SK-N-MC (cell line): ENCODE data around the gene CARD10.

ENCODE experiments used
- DNase-seq: peaks from one replicate; pipeline ENCODE4 v3.0.0-alpha.2; 2011; ENCODE audit warnings: low read depth, low spot score
- H3K27ac ChIP-seq: fragments of 200-600 bp; sonication (generic); 2 replicates; pipeline ENCODE4 v1.5.1; 2016; ENCODE audit warnings: mixed run types
- H3K36me3 ChIP-seq: fragments of 200-600 bp; sonication (generic); 2 replicates; pipeline ENCODE4 v1.6.1; 2017; ENCODE audit warnings: antibody characterized with exemption, low read length, mixed read lengths; ENCODE audit not compliant: insufficient read depth
- H3K4me3 ChIP-seq: fragments of 200-600 bp; sonication (generic); 2 replicates; pipeline ENCODE4 v1.5.1; 2016
- H3K9ac ChIP-seq: fragments of 200-600 bp; sonication (generic); 2 replicates; pipeline ENCODE4 v1.8.0; 2017; ENCODE audit warnings: mixed run types, mixed read lengths; ENCODE audit not compliant: insufficient read length
- H3K9me3 ChIP-seq: fragments of 200-600 bp; sonication (generic); 2 replicates; pipeline ENCODE4 v1.6.1; 2017; ENCODE audit warnings: low read depth, mild to moderate bottlenecking, antibody characterized with exemption, low read length, moderate library complexity, mixed read lengths
- EZH2 ChIP-seq: fragments of 200-600 bp; sonication (generic); IDR thresholded peaks from one replicate; pipeline ENCODE4 v1.6.1; 2017; ENCODE audit warnings: antibody characterized with exemption
- FOXP2 ChIP-seq: optimal IDR thresholded peaks from 2 replicates; pipeline ENCODE3; 2011; ENCODE audit warnings: mild to moderate bottlenecking, moderate library complexity; ENCODE audit not compliant: insufficient read depth; ENCODE audit errors: extremely low read length, control extremely low read depth
- POLR2AphosphoS5 ChIP-seq: IDR thresholded peaks from 2 replicates; pipeline ENCODE4 v1.6.1; 2012; ENCODE audit warnings: mild to moderate bottlenecking, low read depth, low read length, borderline replicate concordance

Gene CARD10, protein sequence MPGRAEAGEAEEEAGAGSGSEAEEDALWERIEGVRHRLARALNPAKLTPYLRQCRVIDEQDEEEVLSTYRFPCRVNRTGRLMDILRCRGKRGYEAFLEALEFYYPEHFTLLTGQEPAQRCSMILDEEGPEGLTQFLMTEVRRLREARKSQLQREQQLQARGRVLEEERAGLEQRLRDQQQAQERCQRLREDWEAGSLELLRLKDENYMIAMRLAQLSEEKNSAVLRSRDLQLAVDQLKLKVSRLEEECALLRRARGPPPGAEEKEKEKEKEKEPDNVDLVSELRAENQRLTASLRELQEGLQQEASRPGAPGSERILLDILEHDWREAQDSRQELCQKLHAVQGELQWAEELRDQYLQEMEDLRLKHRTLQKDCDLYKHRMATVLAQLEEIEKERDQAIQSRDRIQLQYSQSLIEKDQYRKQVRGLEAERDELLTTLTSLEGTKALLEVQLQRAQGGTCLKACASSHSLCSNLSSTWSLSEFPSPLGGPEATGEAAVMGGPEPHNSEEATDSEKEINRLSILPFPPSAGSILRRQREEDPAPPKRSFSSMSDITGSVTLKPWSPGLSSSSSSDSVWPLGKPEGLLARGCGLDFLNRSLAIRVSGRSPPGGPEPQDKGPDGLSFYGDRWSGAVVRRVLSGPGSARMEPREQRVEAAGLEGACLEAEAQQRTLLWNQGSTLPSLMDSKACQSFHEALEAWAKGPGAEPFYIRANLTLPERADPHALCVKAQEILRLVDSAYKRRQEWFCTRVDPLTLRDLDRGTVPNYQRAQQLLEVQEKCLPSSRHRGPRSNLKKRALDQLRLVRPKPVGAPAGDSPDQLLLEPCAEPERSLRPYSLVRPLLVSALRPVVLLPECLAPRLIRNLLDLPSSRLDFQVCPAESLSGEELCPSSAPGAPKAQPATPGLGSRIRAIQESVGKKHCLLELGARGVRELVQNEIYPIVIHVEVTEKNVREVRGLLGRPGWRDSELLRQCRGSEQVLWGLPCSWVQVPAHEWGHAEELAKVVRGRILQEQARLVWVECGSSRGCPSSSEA

DNA sequence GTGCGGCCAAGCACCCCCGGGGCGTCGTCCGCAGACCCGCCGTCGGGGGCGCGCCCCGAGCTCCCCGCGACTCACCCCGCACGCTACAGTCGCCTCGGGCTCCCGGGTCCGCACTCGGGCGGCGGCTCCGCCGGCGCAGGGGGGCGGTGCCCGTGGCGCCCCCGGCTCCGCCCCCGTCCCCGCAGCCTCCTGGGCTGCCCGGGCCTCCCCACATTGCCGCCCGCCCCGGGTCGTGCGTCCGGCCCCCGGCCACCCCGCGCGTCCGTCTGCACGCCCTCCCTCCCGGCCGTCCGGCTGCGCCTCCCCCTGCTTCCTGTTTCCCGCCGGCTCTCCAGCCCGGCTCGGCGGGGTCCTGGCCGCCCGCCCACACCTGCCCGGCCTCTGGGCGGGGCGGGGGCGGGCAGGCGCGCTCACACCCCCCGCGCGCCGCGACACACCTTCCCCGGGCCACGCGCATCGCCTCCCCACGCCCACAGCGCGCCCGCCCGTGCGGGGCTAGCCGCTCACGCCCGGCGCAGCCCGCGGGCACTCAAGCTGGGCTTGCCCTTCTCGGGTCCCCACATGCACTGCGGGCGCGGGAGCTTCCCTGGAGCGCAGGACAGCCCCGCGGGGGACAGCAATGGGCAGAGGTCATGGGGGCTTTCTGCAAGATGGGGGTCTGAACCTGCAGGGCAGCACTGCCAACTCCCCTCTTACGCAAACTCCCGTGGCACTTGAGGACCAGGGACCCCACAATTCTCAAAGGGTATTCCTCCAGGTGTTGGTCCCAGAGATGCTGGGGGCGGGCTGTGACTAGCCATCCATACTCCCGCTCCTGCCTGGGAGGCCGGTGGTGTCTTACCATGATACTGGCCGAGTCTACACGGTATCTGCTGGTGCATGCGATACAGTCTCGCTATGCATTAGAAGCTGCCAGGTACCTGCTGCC, at the start of gene CARD10:
Gene CARD10 (minus strand): TSS at position 148 of the 928 bp plus-strand sequence. CDS start 215 bp downstream, outside the sequence.
- Histone ChIP-seq H3K9me3 (no peaks in the 10 kb centered on the region), H3K4me3 (no peak within 1 kb of the TSS), H3K9ac (no peak within 1 kb of the TSS), H3K27ac (no peak within 1 kb of the TSS), H3K36me3 (no peaks in the 10 kb centered on the region)
- TF ChIP-seq EZH2 (no peak), POLR2AphosphoS5 (no peak), FOXP2 (no peak)
- no peak for DNase-seq

DNA sequence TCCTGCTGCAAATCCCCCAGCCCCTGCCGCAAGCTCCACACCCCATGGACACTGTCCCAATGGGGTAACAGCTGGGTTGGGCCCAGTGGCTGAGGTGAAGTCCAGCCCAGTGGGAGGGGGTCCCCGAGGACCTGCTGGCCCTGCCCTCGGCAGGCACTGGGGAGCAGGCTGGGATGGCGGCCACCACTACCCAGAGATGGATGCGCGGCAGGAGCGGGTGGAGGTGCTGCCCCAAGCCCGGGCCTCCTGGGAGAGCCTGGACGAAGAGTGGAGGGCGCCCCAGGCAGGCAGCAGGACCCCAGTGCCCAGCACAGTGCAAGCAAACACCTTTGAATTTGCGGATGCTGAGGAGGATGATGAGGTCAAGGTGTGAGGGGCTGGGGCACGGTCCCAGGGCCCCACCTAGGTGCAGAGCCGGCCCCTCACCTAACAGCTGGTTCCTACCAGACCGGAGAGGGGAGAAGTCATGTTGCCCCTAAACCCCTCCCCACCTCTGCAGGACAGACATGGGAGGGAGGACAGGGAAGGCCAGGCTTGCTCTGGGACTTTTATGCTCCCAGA, 49.3 kb upstream of the CARD10 start:
- no peak for TF ChIP-seq EZH2
- TF ChIP-seq FOXP2 = no peak
- Histone ChIP-seq H3K27ac (no peak overlapping the region), H3K36me3 (no peaks in the 10 kb centered on the region), H3K9ac (no peak overlapping the region), H3K4me3 (no peak overlapping the region), H3K9me3 (no peaks in the 10 kb centered on the region)
- DNase-seq = no peak

DNA sequence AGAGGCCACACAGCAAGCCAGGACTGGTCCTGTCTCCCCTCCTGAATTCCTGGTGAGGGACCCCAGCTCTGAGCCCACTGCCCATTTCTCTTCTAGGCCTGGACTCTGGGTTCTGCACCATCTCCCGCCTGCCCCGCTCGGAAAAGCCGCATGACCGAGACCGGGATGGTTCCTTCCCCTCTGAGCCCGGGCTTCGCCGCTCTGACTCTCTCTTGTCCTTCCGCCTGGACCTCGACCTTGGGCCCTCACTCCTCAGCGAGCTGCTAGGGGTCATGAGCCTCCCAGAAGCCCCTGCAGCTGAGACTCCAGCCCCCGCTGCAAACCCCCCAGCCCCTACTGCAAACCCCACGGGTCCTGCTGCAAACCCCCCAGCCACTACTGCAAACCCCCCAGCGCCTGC, 48.8 kb upstream of the CARD10 start:
- Histone ChIP-seq H3K9me3 (no peaks in the 10 kb centered on the region), H3K4me3 (no peak overlapping the region), H3K36me3 (no peaks in the 10 kb centered on the region), H3K9ac (no peak overlapping the region), H3K27ac (no peak overlapping the region)
- TF ChIP-seq FOXP2 = no peak
- no peak for TF ChIP-seq EZH2
- no peak for TF ChIP-seq POLR2AphosphoS5
- DNase-seq = no peak

- TF ChIP-seq FOXP2 (no peak), POLR2AphosphoS5 (no peak), EZH2 (no peak)
Measured at GRCh38 chr22:37566903-37567798, 47.9 kb upstream of the CARD10 start.

GRCh38 chr22:37566329-37566837, 47.2 kb upstream of the CARD10 start:
- H3K9ac ChIP-seq = no peak overlapping the region
- no peak for DNase-seq
- H3K27ac ChIP-seq = no peak overlapping the region
- H3K4me3 ChIP-seq = no peak overlapping the region
- no peaks in the 10 kb centered on the region for H3K9me3 ChIP-seq
- H3K36me3 ChIP-seq = no peaks in the 10 kb centered on the region
- no peak for TF ChIP-seq FOXP2
- TF ChIP-seq POLR2AphosphoS5 = no peak
- no peak for TF ChIP-seq EZH2

More at GRCh38 chr22:37566903-37567798, 47.9 kb upstream of the CARD10 start:
- H3K9ac ChIP-seq = no peak overlapping the region
- H3K9me3 ChIP-seq = no peaks in the 10 kb centered on the region
- DNase-seq = no peak
- H3K27ac ChIP-seq = no peak overlapping the region
- H3K4me3 ChIP-seq = no peak overlapping the region
- H3K36me3 ChIP-seq = no peaks in the 10 kb centered on the region

GRCh38 chr22:37565830-37566229, 46.6 kb upstream of the CARD10 start:
- no peaks in the 10 kb centered on the region for H3K9me3 ChIP-seq
- no peak overlapping the region for H3K4me3 ChIP-seq
- no peak overlapping the region for H3K27ac ChIP-seq
- no peak for TF ChIP-seq FOXP2
- no peak for TF ChIP-seq POLR2AphosphoS5
- TF ChIP-seq EZH2 = no peak
- no peak for DNase-seq
- H3K36me3 ChIP-seq = no peaks in the 10 kb centered on the region
- no peak overlapping the region for H3K9ac ChIP-seq
